ENCODE measurements around the gene LRP1B. TPM values are rescaled to one million over a fixed set of nuclear protein-coding genes. Genes with fewer than 3 reads are reported as not detected.
"Not testable (repeated sequence)": the region's sequence is repeated elsewhere in the genome, so short reads cannot be mapped to it uniquely, and the experiment has no call there.

LRP1B gene
- total RNA-seq, 2 donors from 2014 or later, result 0.91 to 1.2 TPM

DNA sequence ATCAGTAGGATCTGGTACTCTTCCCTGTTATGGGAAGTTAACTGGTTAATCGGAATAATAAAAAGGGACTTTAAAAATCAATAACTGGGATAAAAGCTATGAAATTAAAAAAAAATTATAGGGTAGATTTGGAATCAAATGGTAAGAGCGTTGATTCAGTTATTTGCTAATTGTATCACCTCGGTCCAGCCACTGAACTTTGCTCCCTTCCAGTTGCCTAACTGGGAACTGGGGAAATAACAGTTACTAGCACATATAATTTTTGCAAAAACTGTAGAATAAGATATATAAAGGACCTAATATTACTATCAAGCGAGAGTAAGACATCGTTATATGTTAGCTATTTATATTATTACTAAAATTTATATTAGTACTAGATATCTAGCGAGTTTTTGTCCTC lies 302.1 kb downstream of the LRP1B start:
- H3K4me1 ChIP-seq (replicated peaks), result no peaks in the 10 kb centered on the region
- no peak overlapping the region for H3K27ac ChIP-seq
- WGBS, result 92% methylated on average over 6 of the region's 6 CpGs
- no peak for DNase-seq (ENCODE audit: low spot score)
- TF ChIP-seq POLR2AphosphoS5 (IDR thresholded peaks at IDR 0.05), result no peak
- TF ChIP-seq, protein P1, sequence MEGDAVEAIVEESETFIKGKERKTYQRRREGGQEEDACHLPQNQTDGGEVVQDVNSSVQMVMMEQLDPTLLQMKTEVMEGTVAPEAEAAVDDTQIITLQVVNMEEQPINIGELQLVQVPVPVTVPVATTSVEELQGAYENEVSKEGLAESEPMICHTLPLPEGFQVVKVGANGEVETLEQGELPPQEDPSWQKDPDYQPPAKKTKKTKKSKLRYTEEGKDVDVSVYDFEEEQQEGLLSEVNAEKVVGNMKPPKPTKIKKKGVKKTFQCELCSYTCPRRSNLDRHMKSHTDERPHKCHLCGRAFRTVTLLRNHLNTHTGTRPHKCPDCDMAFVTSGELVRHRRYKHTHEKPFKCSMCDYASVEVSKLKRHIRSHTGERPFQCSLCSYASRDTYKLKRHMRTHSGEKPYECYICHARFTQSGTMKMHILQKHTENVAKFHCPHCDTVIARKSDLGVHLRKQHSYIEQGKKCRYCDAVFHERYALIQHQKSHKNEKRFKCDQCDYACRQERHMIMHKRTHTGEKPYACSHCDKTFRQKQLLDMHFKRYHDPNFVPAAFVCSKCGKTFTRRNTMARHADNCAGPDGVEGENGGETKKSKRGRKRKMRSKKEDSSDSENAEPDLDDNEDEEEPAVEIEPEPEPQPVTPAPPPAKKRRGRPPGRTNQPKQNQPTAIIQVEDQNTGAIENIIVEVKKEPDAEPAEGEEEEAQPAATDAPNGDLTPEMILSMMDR (IDR thresholded peaks at IDR 0.05), result no peak
- TF ChIP-seq POLR2A (IDR thresholded peaks at IDR 0.05), result no peak
- H3K27me3 ChIP-seq (replicated peaks; ENCODE audit: insufficient read depth), result no peaks in the 10 kb centered on the region
- H3K4me3 ChIP-seq, result no peak overlapping the region
- no peaks in the 10 kb centered on the region for H3K36me3 ChIP-seq
- intact Hi-C loops (cut with DNase I), result no loop called here
- H3K9me3 ChIP-seq, result no peaks in the 10 kb centered on the region

DNA sequence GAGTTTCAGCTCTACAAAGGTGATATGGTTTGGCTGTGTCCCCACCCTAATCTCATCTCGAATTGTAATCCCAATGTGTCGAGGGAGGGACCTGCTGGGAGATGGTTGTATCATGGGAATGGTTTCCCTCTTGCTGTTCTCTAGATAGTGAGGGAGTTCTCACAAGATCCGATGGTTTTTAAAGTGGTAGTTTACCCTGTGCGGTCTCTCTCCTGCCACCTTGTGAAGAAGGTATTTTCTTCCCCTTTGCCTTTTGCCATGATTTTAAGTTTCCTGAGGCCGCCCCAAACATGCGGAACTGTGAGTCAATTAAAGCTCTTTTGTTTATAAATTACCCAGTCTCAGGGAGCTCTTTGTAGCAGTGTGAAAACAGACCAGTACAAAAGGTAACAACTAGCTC lies 306.0 kb downstream of the LRP1B start:
- DNase-seq (ENCODE audit: low spot score), result no peak
- intact Hi-C loops (cut with DNase I), result no loop called here
- Histone ChIP-seq H3K4me3 (no peak overlapping the region), H3K36me3 (no peaks in the 10 kb centered on the region), H3K9me3 (no peaks in the 10 kb centered on the region), H3K27me3 (replicated peaks; ENCODE audit: insufficient read depth) (no peaks in the 10 kb centered on the region), H3K27ac (no peak overlapping the region), H3K4me1 (replicated peaks) (no peaks in the 10 kb centered on the region)
- TF ChIP-seq POLR2A (IDR thresholded peaks at IDR 0.05), result no peak
- 86% methylated on average over 6 of the region's 6 CpGs for WGBS

DNA sequence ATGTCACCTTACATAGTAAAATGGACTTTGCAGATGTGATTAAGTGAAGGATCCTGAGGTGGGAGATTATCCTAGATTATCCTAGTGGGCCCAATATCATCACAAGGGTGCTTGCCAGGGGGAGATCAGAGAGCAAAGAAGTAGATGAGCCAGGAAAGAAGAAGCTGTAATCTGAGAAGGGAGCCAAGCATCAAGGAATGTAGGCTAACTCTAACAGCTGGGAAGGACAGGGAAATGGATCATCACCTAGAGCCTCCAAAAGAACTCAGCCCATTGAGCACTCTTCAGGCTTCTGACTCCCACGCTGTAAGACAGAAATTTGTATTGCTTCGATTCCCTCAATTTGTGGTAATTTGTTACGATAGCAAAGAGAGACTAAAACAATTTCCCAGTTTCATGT lies 309.9 kb downstream of the LRP1B start:
- H3K36me3 ChIP-seq, result no peaks in the 10 kb centered on the region
- 95% methylated on average over 3 of the region's 3 CpGs for WGBS
- H3K4me3 ChIP-seq, result no peak overlapping the region
- DNase-seq (ENCODE audit: low spot score), result no peak
- intact Hi-C loops (cut with DNase I), result no loop called here
- no peaks in the 10 kb centered on the region for H3K4me1 ChIP-seq (replicated peaks)
- H3K27me3 ChIP-seq (replicated peaks; ENCODE audit: insufficient read depth), result no peaks in the 10 kb centered on the region
- TF ChIP-seq POLR2AphosphoS5 (IDR thresholded peaks at IDR 0.05), result no peak
- H3K9me3 ChIP-seq, result no peaks in the 10 kb centered on the region
- no peak overlapping the region for H3K27ac ChIP-seq

- H3K27me3 ChIP-seq (replicated peaks; ENCODE audit: insufficient read depth); DNase-seq (ENCODE audit: low spot score); intact Hi-C loops (cut with DNase I); H3K27ac ChIP-seq; H3K36me3 ChIP-seq; H3K4me1 ChIP-seq (replicated peaks); H3K9me3 ChIP-seq; H3K4me3 ChIP-seq: not testable (repeated sequence)
- 89% methylated on average over 3 of the region's 3 CpGs for WGBS
These were observed 315.5 kb downstream of the LRP1B start for GRCh38 chr2:141815320-141815719.

DNA sequence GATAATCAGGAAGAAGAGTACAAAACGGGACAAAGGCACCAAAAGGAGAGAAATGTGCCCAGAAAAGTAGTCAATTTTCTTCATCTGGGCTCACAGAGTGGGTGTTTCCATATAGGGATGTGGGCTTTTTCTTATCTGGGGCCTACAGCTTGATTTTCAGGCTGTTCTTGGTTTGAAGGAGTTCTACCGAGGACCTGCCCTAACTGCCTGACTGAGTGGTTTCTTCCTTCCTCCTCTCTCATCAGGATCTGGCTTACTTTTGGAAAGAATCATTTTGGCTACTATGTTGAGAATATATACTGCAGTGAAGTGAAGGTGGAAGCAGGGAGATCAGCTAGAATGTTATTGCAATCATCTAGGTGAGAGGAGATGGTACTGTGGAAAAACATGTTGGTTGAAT lies 316.7 kb downstream of the LRP1B start:
- H3K36me3 ChIP-seq, result no peaks in the 10 kb centered on the region
- intact Hi-C loops (cut with DNase I), result no loop called here

GRCh38 chr2:141810148-141810547 lies 320.7 kb downstream of the LRP1B start:
- Histone ChIP-seq H3K27me3 (replicated peaks; ENCODE audit: insufficient read depth) (no peaks in the 10 kb centered on the region), H3K36me3 (no peaks in the 10 kb centered on the region), H3K4me1 (replicated peaks) (no peaks in the 10 kb centered on the region), H3K9me3 (no peaks in the 10 kb centered on the region), H3K4me3 (no peak overlapping the region), H3K27ac (no peak overlapping the region)
- no peak for TF ChIP-seq POLR2A (IDR thresholded peaks at IDR 0.05)
- TF ChIP-seq, protein P1 (IDR thresholded peaks at IDR 0.05), result no peak
- TF ChIP-seq POLR2AphosphoS5 (IDR thresholded peaks at IDR 0.05), result no peak
- no peak for DNase-seq (ENCODE audit: low spot score)
- WGBS, result 87% methylated on average over 7 of the region's 7 CpGs
- intact Hi-C loops (cut with DNase I), result no loop called here

More for the DNA sequence above, 316.7 kb downstream of the LRP1B start:
- 89% methylated on average over 2 of the region's 2 CpGs for WGBS
- no peaks in the 10 kb centered on the region for H3K9me3 ChIP-seq
- no peak for DNase-seq (ENCODE audit: low spot score)
- H3K27ac ChIP-seq, result no peak overlapping the region
- no peak for TF ChIP-seq POLR2A (IDR thresholded peaks at IDR 0.05)
- TF ChIP-seq, protein P1 (IDR thresholded peaks at IDR 0.05), result no peak
- TF ChIP-seq POLR2AphosphoS5 (IDR thresholded peaks at IDR 0.05), result no peak
- H3K27me3 ChIP-seq (replicated peaks; ENCODE audit: insufficient read depth), result no peaks in the 10 kb centered on the region
- no peaks in the 10 kb centered on the region for H3K4me1 ChIP-seq (replicated peaks)
- H3K4me3 ChIP-seq, result no peak overlapping the region
